NCI-H2171 treated with DMSO at 0.1 percent for 48 hours (cell line): ENCODE measurements around the gene ATF5.

Experiments
- DNase-seq: peaks from one replicate; lab custom pipeline; 2025; lab: John Stamatoyannopoulos, UW

The ATF5 gene, protein sequence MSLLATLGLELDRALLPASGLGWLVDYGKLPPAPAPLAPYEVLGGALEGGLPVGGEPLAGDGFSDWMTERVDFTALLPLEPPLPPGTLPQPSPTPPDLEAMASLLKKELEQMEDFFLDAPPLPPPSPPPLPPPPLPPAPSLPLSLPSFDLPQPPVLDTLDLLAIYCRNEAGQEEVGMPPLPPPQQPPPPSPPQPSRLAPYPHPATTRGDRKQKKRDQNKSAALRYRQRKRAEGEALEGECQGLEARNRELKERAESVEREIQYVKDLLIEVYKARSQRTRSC

DNA sequence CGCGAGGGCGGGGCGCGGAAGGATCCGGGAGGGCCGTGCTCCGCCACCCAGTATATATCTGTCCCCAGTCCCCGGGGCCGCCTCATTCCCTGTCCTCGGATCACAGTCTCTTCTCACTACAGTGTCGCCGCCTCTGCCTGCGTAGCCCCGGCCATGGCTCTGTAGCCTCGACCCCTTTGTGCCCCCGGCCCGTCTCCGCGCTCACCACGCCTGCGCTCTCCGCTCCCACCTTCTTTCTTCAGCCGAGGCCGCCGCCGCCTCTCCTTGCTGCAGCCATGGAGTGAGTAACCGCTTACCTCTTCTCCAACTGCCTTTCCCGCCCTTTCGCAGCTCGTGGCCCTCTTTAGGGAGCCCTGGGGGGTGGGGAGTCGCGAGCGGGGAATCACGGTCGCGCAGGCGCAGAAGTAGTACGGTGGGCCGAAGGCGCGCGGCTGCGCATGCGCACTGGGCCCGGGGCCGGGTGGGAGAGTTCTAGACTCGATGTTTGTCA, at the start of gene ATF5, which contains the start of gene NUP62:
Gene ATF5, plus strand, starts transcription at position 85 of the 490 bp plus-strand sequence. CDS start 1,646 bp downstream, outside the sequence.
Gene NUP62, minus strand, starts transcription at position 384 of the 490 bp plus-strand sequence. CDS start 19,697 bp downstream, outside the sequence.
- DNase-seq: peak; percentile 98

DNA sequence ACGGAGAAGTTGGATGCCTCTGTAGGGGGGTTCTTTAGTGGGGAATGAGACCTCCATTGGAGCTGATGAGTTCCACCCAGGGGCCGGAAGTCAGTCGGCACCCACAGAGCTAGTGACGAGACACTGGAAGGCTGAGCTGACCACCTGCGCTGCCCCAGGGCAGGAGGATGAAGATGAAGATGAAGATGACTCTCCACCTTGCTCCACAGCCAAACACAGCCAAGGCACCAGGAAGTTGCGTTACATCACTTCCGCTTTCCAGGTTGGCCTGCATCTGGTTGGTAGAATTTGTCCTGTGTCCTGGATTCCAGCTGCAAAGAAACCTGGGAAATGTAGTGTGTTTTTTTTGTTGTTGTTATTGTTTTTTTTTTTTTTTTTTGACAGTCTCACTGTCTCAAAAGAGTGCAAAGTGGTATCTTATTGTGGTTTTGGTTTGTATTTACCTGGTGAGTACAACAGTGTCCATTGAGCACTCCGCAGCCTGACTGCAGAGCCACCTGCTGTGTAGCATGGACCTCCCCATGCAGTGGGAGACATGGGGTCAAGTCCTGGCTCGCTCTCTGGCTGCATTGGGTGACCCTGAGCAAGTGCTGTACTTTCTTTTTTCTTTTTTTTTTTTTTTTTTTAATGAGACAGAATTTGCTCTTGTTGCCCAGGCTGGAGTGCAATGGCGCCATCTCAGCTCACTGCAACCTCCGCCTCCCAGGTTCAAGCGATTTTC, 49.6 kb upstream of the ATF5 start:
- DNase-seq: no peak

DNA sequence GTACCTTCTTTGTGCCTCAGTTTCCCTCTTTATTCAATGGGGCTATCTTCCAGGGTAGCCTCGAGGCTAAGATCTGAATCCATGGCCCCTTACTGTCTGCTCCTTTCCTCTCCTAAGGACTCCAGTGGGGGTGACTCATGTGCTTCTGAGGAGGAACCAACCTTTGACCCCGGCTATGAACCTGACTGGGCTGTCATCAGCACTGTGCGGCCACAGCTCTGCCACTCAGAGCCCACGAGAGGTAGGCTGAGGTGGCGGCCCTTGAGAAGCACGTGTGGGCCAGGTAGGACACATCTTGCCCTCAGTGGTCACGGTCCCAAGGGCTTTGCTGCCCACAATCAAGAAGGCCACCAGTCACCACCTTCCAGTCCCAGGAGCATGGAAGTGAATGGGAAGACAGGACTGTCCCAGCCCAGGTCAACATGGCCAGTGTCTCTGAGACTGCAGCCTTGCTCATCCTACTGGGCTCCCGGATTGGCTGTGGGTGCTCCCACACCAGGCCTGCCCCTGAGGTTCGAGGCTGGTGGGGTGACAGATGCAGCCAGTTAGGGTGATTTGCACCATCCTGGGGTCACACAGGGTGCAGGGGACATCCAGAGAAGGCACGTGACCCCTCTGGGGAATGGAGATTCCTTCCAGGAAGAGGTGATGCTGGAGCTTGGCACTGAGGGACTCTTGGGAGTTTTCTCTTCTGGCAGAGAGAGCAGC, 48.7 kb upstream of the ATF5 start:
- no peak for DNase-seq

DNA sequence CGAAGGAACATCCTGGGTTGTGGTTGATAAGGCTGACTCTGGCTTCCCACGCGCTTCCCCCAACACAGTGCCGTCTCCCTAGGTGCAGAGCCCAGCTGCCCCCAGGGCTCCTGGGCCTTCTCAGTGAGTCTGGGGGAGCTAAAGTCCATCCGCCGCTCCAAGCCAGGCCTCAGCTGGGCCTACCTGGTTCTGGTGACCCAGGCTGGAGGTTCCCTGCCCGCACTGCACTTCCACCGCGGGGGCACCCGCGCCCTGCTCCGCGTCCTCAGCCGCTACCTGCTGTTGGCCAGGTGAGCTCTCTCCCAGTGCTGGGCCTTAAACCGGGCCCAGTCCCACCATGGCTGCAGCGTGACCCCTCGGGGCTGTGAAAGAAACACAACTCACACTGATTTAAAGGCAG, 47.8 kb upstream of the ATF5 start:
- DNase-seq: no peak

DNA sequence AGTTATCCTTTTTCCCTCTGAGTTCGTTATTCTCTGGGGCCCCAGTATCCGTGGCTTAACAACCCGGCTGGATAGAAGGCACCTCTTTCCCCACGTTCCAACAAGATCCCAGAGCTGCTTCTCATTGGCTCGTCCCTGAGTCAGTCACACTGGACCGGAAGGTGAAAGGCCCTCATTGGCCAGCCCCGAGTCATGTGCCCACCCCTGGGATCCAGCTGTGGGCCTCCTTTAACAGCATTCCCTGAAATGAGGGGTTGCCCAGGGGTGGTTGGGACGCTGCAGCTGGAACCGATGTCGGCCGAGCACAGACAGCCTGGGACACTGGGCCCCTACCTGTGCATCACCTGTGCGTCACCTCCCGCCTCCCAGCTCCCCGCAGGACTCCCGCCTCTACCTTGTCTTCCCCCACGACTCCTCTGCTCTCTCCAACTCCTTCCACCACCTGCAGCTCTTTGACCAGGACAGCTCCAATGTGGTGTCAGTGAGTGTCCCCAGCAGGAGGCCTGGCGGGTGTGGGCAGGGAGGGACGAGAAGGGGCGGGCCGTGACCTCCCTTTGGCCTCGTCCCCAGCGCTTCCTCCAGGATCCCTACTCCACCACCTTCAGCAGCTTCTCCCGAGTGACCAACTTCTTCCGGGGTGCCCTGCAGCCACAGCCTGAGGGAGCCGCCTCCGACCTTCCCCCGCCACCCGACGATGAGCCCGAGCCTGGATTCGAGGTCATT, 47.2 kb upstream of the ATF5 start:
- DNase-seq: no peak

DNA sequence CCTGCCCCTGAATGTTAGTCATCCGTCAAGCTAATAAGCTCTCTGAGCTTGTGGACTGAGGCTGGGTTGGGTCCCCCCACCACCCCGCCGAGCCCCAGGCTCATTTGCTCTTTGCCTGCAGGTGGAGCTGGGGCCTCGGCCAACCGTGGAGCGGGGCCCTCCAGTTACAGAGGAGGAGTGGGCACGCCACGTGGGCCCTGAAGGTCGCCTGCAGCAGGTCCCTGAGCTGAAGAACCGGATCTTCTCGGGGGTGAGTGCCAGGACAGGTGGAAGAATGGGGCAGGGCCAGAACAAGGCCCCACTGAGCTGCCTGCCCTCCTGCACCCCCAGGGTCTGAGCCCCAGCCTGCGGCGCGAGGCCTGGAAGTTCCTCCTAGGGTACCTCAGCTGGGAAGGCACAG, 46.4 kb upstream of the ATF5 start:
- no peak for DNase-seq

DNA sequence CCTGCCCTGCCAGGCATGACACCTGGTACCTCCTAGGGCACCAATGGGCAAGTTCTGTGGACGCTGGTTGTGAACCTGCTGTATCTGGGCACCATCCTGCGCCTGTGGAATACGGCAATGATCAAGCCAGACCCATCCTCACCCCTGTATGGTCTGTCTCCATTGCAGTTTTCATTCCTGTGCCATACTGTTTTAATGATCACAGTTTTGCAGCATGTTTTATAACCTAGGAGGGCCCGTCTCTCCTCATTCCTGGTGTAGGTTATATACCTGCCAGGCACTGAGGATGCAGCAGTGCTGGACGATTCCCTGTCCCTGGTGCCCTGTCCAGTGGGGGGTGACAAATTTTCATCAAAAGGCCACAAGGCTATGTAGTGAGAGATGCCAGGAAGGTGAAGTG, 45.9 kb upstream of the ATF5 start:
- DNase-seq: no peak

DNA sequence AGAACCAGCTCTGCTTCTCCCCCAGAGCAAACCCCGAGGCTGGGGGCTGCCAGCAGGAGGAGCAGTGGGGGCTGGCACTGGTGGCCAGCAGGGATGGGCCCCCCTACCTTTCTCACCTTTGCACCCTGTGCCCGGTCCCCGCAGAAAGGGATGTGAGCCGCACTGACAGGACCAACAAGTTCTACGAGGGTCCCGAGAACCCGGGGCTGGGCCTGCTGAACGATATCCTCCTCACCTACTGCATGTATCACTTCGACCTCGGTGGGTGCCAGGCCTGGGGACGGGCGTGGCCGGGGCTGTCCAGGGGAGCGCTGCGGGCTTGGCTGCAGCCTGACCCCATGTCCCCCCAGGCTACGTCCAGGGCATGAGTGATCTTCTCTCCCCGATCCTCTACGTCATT, 44.9 kb upstream of the ATF5 start:
- DNase-seq: no peak

DNA sequence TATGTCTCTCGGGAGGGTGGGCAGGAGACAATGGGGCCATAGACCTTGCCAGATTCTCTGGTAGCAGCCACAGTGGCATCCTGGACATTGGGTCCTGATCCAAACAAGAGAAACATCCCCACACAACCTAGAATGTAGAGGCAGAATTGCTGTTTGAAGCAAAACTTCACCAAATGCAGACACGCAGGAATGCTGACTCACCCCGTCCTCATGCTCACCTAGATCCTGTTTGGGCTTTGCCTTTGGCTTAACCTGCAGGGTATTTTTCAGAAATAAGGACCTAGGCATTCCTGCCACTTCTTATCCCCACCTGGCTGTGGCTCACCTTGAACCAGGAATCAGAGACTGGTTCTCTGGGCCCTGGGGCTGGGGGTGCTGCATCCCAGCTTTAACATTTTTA, 44.2 kb upstream of the ATF5 start:
- no peak for DNase-seq

DNA sequence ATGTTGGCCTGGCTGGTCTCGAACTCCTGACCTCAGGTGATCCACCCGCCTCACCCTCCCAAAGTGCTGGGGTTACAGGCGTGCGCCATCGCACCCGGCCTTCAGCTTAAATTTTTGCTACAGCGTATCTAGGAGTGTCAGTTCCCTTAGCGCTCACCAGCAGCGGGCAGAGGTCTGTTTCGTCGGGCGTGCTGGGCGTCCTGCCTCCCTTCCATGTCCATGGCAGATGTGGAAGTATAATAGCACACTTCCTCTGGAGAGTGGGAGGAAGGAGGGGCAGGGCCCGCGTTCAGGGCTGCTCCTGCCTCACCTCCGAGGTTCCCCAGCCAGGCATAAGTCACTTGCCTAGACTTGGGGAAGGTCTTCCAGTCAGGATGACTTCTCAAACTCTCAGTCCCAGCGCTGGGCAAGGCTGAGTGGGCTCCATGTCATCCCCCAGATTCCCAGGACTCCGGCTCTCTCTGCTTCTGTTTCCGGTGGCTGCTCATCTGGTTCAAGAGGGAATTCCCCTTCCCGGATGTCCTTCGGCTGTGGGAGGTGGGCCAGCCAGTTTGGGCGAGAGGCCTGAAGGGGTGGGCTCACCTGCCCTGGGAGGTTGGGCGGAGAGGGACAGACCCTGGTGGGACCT, 41.9 kb upstream of the ATF5 start:
- DNase-seq: no peak

DNA sequence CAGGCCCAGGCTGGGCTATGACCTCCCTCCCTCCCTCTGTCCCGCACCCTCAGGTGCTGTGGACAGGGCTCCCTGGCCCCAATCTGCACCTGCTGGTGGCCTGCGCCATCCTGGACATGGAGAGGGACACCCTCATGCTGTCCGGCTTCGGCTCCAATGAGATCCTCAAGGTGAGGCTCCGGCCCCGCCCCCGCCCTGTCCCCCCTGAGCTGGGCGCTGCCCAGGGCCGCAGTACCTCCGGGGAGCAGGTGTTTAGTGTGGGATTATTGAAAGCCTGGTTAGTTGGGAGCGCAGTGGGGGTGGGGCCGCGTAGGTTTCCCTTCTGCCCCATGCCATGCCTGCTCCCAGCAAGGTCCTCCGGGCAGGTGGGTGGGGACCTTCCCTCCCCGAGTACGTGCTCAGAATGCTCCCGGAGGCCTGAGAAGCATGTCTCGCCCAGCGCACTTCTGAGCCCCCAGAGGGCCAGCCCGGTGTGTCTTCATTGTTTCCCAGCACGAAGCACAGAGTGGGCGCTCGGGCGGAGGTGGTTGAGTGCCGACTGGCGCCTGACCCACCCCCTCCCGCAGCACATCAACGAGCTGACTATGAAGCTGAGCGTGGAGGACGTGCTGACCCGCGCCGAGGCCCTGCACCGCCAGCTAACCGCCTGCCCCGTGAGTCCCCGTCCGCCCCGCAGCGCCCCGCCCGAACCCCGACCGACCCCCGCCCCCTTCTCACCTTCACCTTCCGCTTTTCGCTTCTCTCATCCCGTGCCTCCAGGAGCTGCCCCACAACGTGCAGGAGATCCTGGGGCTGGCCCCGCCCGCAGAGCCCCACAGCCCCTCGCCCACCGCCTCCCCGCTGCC, 41.1 kb upstream of the ATF5 start:
- DNase-seq: no peak

DNA sequence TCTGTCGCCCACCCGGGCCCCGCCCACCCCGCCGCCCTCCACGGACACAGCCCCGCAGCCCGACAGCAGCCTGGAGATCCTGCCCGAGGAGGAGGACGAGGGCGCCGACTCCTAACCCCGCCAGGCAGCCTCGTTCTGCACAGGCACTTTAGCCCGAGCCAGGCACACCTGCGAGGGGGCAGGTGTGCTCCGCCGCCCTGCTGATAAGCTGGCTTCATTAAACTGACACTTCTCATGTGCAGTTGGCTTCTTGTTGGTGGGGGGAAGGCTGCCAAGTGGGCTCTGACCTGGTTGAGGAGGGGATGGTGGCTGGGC, 40.5 kb upstream of the ATF5 start:
- DNase-seq: peak; percentile 23

DNA sequence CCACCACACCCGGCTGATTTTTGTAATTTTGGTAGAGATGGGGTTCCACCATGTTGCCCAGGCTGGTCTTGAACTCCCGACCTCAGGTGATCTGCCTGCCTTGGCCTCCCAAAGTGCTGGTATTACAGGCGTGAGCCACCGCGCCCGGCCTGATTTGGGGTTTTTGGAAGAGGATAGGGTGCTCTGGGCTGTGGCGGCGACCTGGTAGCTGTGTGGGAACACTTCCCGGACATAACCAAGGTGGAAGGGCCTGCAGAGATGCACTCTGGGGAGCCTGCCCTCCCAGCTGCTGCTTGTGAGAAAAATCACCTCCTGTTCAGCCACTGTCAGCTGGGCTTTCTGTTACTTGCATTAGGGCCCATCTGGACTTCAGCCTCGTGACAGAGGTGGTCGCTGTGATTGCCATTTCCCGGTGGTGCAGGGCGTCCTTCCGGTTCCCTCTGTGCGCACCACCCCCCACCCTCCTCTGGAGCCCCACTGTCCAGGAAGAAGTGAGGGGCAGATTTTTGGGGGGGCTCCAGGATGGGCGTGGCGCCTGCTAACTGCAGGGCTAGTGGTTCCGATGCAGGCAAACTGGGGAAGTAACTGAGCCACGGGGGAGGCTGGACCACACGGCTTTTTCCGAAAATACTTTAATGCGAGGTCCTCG, 39.8 kb upstream of the ATF5 start:
- DNase-seq: no peak

DNA sequence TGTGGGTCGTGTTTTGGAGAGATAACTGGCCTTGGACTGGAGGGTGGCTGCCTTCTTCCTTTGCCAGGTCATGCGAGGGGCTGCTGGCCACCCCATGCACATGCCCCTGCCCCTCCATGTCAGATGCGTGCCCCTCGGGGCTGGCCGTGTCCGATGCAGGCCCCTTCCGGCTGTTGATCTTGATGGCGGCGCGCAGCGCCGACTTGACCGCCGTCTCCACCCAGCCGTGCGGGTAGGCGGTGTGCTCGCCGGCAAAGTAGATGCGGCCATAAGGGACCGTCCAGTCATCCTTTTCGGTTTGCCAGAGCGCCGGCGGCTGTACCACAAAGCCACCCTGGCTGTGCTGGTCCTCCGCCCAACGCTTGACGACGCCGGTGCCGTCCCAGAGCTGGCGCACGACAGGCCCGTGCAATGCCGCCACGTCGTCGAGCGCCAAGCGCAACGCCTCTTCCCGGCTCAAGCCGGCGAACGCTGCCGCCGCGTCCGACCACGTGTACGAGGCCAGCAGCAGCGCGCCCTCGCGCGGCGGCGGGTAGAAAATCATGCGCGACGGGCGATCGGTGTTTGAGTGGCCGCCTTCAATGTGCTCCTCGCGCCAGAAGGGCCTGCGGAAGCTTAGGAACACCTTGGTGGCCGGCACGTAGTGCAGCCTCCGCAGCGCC, 39.2 kb upstream of the ATF5 start:
- peak; percentile 53 for DNase-seq

DNA sequence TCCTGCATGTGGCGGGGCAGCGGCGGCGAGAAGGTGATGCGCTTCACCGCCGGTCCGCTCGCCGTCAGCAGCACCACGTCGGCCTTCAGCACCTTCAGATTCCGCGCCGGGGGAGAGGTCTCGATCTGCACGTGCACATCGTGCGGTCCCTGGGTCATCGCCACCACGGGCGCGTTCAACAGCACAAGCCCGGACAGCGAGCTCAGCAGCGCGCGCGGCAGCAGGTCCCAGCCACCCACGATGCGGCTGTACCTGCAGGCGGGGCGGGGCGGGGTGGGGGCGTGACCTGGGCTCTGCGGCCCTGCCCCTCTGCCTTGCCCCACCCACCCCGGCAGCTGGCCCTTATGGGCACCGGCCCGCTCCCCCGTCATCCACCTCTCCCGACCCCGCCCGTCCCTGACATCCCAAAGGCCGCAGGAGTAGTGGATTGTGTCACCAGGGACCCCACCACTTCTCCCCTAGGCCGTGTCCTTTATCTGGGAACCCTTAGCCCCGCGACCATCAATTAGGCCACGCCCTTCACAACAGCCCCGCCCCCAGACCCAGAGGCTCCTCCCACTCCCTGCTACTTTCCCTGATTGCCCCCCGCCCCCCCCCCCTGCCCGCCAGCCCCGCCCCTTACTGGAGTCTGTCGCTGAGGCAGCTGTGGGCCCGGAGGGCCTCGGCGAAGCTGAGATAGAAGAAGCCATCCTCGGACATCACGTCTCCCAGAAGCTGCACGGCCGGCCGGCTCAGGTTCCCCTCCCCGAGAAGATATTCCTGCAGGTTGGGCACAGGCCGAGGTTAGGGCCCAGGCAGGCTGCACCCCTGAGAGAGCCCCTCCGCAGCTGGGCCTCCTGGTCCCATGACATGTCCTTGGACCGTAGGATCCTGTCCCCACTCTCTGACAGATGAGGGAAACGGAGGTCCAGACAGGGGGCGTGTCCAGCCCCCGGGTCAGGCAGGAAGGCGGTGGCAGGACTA, 38.4 kb upstream of the ATF5 start:
- peak; percentile 53 for DNase-seq

DNA sequence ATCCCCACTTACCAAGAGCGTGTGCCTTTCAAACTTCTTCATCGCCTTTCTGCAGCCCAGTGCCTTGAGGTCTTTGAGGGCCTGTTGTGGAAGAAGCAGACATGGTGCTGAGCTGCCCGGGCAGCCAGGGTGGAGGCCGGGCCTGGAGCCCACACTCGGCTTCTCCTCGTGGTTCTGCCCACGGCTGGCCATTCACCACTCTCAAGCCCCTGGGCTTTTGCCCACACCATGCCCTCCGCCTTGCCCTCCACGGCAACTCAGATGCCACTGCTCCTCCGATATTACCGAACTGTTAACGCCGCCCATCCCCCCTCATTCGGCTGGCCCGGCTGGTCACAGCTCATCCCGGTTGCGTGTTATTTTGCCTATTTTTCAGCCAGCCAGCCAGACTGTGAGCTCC, 37.6 kb upstream of the ATF5 start:
- DNase-seq: no peak

DNA sequence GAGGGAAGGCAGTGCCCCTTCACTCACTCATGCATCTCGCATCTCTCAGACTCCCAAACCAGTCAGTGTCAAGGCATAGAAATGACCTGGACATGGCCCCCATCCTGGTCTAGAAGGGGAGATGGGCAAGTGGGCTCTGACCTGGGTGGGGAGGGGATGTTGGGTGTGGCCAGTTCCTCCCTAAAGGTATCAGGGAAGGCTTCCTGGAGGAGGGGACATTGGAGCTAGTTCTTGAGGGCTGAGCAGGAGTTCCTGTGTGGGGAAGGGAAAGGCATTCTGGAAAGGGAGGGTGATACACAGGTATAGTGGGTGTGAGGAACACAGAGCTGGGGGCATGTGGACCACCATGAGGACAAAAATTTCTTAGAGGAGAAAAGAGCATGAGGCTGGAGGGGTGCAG, 36.3 kb upstream of the ATF5 start:
- no peak for DNase-seq

DNA sequence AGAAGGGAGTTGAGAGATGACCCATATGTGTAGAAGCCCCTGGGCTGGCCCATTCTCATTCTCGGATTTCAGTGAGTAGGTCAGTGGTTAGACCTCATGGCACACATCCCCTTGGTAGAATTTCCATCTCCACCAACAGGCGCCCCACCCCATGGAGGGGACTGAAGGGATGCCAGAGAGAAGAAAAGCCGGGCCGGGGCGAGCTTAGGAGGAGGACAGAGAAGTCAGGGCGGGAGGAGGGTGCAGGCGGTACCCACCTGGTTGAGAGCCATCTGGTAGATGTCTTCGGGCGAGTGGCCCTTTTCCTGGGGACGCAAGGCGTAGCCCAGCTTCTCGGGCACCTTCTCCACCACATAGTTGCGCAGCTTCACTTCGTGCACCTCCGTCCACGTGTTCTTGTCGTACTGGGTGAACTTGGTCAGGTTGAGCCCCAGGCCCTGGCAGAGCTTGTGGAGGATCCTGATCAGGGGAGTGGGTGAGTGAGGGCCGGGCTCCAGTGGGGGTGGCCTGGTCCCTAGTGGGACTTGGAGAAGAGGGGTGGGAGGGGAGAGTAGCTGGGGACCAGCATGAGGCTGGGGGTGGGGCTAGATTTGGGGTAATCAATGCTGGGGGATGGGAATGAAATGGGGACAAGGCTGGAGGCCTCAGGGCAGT, 34.9 kb upstream of the ATF5 start:
- DNase-seq: no peak
